K562 (cell line): ENCODE results near the gene ENO2. TPM values are rescaled to one million over a fixed set of nuclear protein-coding genes. Genes with fewer than 3 reads are reported as not detected.

ENCODE experiments used
- ATAC-seq: fragments of 200-7000 bp; cut with Tn5 transposase; 3 replicates; pipeline ENCODE4 v1.9.1; 2020; ENCODE audit warnings: moderate library complexity
- BruUV-seq: library from RNA; stranded (reverse); fragments of 400-500 nt; replicated peaks from 2 replicates; lab custom pipeline; 2021; lab: Mats Ljungman, UMichigan
- CTCF ChIA-PET: fragments of 300-600 bp; formaldehyde crosslinking; extraction: SDS; loops from one replicate; lab custom pipeline; 2021; ENCODE audit warnings: low intra/inter-chr PET ratio; lab: Yijun Ruan, JAX
- POLR2A ChIA-PET: fragments of 300-600, 350-650 bp; sonication (Branson Sonifier 250); formaldehyde crosslinking; extraction: SDS; loops from one replicate; lab custom pipeline; 2021; ENCODE audit warnings: antibody characterized with exemption, inconsistent platforms; lab: Yijun Ruan, JAX
- DNase-seq, 4 experiments: peaks; one replicate each; pipeline versions ENCODE4 v3.0.0 to v3.0.0-alpha.2; 2011 to 2018; ENCODE audit warnings: low spot score in 3 of 4, mixed read lengths in 3 of 4; ENCODE audit errors: extremely low read depth in 1 of 4
- FAIRE-seq: peaks from 2 replicates; lab custom pipeline; 2011; peaks lifted over from hg19 to GRCh38; lab: Jason Lieb, UNC
- H2AFZ ChIP-seq: 2 replicates; pipeline ENCODE4 v1.6.0; 2011; ENCODE audit warnings: low read depth, low read length, control low read depth, inconsistent platforms
- H3K27ac ChIP-seq: fragments of 200-600 bp; 3 replicates; pipeline ENCODE4 v1.8.0; 2011; ENCODE audit warnings: low read depth, mild to moderate bottlenecking, control low read depth, inconsistent platforms, low read length, moderate library complexity, mixed read lengths; ENCODE audit errors: extremely low read depth
- H3K27me3 ChIP-seq, 2 experiments: fragments of 300-600 bp in 1 of 2; 2 replicates in 1 of 2; 3 replicates in 1 of 2; pipeline versions ENCODE4 v1.6.0 to v1.8.0; 2011; ENCODE audit warnings: inconsistent platforms in 2 of 2, low read length in 2 of 2, mild to moderate bottlenecking in 1 of 2, mixed read lengths in 1 of 2, moderate library complexity in 1 of 2; ENCODE audit not compliant: control insufficient read depth in 2 of 2, insufficient read depth in 2 of 2
- H3K36me3 ChIP-seq: fragments of 300-600 bp; 3 replicates; pipeline ENCODE4 v1.8.0; 2011; ENCODE audit warnings: mild to moderate bottlenecking, low read length, inconsistent platforms; ENCODE audit not compliant: control insufficient read depth, insufficient read depth
- H3K4me1 ChIP-seq, 2 experiments: fragments of 200-600 bp in 1 of 2; replicated peaks in 1 of 2; 2 replicates in 1 of 2; 3 replicates in 1 of 2; pipeline versions ENCODE4 v1.5.1 to v1.8.0; 2011; ENCODE audit warnings: inconsistent platforms in 2 of 2, low read length in 2 of 2, mild to moderate bottlenecking in 1 of 2, mixed read lengths in 1 of 2, moderate library complexity in 1 of 2; ENCODE audit not compliant: control insufficient read depth in 2 of 2, insufficient read depth in 2 of 2
- H3K4me2 ChIP-seq: 2 replicates; pipeline ENCODE4 v1.6.1; 2011; ENCODE audit warnings: low read length, control low read depth, inconsistent platforms, mixed read lengths; ENCODE audit not compliant: insufficient read depth
- H3K4me3 ChIP-seq: fragments of 200-600 bp; sonication (generic), shearing (Covaris generic); 2 replicates; pipeline ENCODE4 v1.5.1; 2016; ENCODE audit warnings: control low read depth, inconsistent platforms
- H3K79me2 ChIP-seq: fragments of 200-600 bp; 3 replicates; pipeline ENCODE4 v1.8.0; 2011; ENCODE audit warnings: low read length, inconsistent platforms; ENCODE audit not compliant: control insufficient read depth, insufficient read depth
- H3K9ac ChIP-seq, 2 experiments: 2 replicates each; pipeline versions ENCODE4 v1.6.0 to v1.6.1; 2011; ENCODE audit warnings: low read depth in 2 of 2, low read length in 2 of 2, control low read depth in 1 of 2, inconsistent platforms in 1 of 2, mild to moderate bottlenecking in 1 of 2, mixed read lengths in 1 of 2; ENCODE audit not compliant: insufficient read depth in 1 of 2
- H3K9me1 ChIP-seq: one replicate; pipeline ENCODE4 v1.6.0; 2011; ENCODE audit warnings: inconsistent platforms, mild to moderate bottlenecking, low read length, moderate library complexity; ENCODE audit not compliant: control insufficient read depth, insufficient read depth
- H3K9me3 ChIP-seq: replicated peaks from 2 replicates; pipeline ENCODE4 v1.5.1; 2011; ENCODE audit warnings: low read depth, low read length, inconsistent platforms; ENCODE audit not compliant: control insufficient read depth, insufficient read depth
- H4K20me1 ChIP-seq: replicated peaks from 2 replicates; pipeline ENCODE4 v1.6.1; 2011; ENCODE audit warnings: low read length, inconsistent platforms, mixed read lengths; ENCODE audit not compliant: control insufficient read depth, insufficient read depth
- CAMTA2 ChIP-seq: fragments of 250-450 bp; sonication (Bioruptor Pico); conservative IDR thresholded peaks from 2 replicates; pipeline ENCODE4 v1.5.1; 2022
- MLLT1 ChIP-seq, 2 experiments: fragments of 450-650 bp; IDR thresholded peaks; 2 replicates each; pipeline ENCODE4 v1.6.1; 2016
- POLR2G ChIP-seq: fragments of 200-400 bp; formaldehyde crosslinking; IDR thresholded peaks from 2 replicates; pipeline ENCODE4 v1.6.1; 2017; ENCODE audit warnings: low read depth, mild to moderate bottlenecking, antibody characterized with exemption, low read length, moderate library complexity
- RFX1 ChIP-seq: fragments of 450-650 bp; IDR thresholded peaks from 2 replicates; pipeline ENCODE4 v1.6.1; 2016; ENCODE audit warnings: mild to moderate bottlenecking, moderate library complexity
- WGBS: fragments of 100-300 bp; shearing (Covaris generic); methylation state at CpG from one replicate; pipeline ENCODE4 v1.1.6; 2016; ENCODE audit warnings: low coverage, mixed read lengths; ENCODE audit not compliant: insufficient coverage; ENCODE audit errors: missing lambda C conversion rate; 5-methylcytosine and 5-hydroxymethylcytosine counted together
- in situ Hi-C: fragments of 300-500 bp; cut with MboI; formaldehyde crosslinking; loops from 4 replicates; pipeline ENCODE4 v1.15.0; 2018; ENCODE audit warnings: inconsistent platforms, mixed read lengths
- intact Hi-C: fragments of 100-400 bp; cut with micrococcal nuclease; formaldehyde crosslinking; loops from 2 replicates; pipeline ENCODE4 v1.14.2; 2022
- polyA plus RNA-seq, 8 experiments: library from polyadenylated mRNA; depleted of rRNA in 4 of 8; stranded (reverse) in 5 of 8; unstranded in 3 of 8; fragments of >200 nt; fragmentation: Nextera tagmentation in 2 of 8; fragmentation: Illumina TruSeq in 1 of 8; extraction: Ambion mirVana in 2 of 8; extraction: Trizol in 1 of 8; gene quantifications; 2 replicates each; pipeline versions ENCODE4 v1.2.1 to v1.2.3, GENCODE V29; 2011 to 2014; ENCODE audit warnings: inconsistent platforms in 1 of 8, missing spikeins in 1 of 8
- total RNA-seq, 7 experiments: library from RNA; depleted of rRNA in 6 of 7; stranded (reverse); fragments of >200 nt in 6 of 7; fragmentation: Illumina TruSeq in 2 of 7; extraction: Trizol in 2 of 7; gene quantifications; 2 replicates each; pipeline versions ENCODE4 v1.2.1 to v1.2.3, GENCODE V29; 2011 to 2021; ENCODE audit warnings: low replicate concordance in 1 of 7
- TF ChIP-seq, protein P1 (sequence below): fragments of 450-650 bp; formaldehyde crosslinking; IDR thresholded peaks from 2 replicates; pipeline ENCODE4 v1.4.0; 2022; ENCODE audit warnings: mild to moderate bottlenecking, moderate library complexity
- TF ChIP-seq, protein P2 (sequence below): fragments of 200-600 bp; sonication (generic); IDR thresholded peaks from one replicate; pipeline ENCODE4 v1.6.1; 2012; ENCODE audit warnings: mild to moderate bottlenecking, low read depth, low read length, inconsistent platforms

Gene ENO2
- total and polyA plus RNA-seq, 9 of the 15 experiments (the other 6 are each of a cell fraction or from before 2014, with no cell fraction given): 10.9 to 43.3 (median 21.0) TPM

GRCh38 chr12:6963016-6963731 lies 48.8 kb downstream of the ENO2 start:
- in situ Hi-C loops: no loop called here
- Histone ChIP-seq H3K79me2 (peaks cover 23% of the 10 kb centered on the region), H3K4me3 (no peak overlapping the region), H3K36me3 (peaks cover 37% of the 10 kb centered on the region; the same call in 2 of the 3 replicates), H3K27ac (peak overlapping the region; percentile 96), H3K27me3 (no peaks in the 10 kb centered on the region), H3K4me1 (peaks cover 50 to 76% of the 10 kb centered on the region in 2 experiments), H2AFZ (no peak overlapping the region), H3K4me2 (no peak overlapping the region; the same call in 1 of the 2 replicates), H3K9me1 (no peaks in the 10 kb centered on the region), H3K9ac (peak overlapping the region; percentile 92 to 96; a peak in 3 of 4 replicates), H4K20me1 (no peaks in the 10 kb centered on the region), H3K9me3 (no peaks in the 10 kb centered on the region)
- ChIA-PET POLR2A (interaction anchor here (0.9 to 8.0 kb wide), 8 partner anchors 13 to 145 kb away, joined by 3 to 98 read pairs (median 6); partner anchors contain the start of genes C12orf57, RNU7-1 and SPSB2), CTCF (interaction anchor here (1.6 kb wide), 1 partner anchor 56 kb away, joined by 3 read pairs; the partner anchor contains the start of gene LPCAT3)
- FAIRE-seq (no peak), ATAC-seq (no peak), DNase-seq (no peak)
- WGBS: no CpG with 5 or more reads among the region's 32 CpGs
- BruUV-seq: no TSS peak
- intact Hi-C loops: loop anchor here (10.0 kb wide), 1 partner anchor 222 kb away; the partner anchor contains the start of gene PEX5
- TF ChIP-seq POLR2G: 0 out of 2 replicates have a peak, but pooled peaks have one; percentile 23
- TF ChIP-seq, protein P1, sequence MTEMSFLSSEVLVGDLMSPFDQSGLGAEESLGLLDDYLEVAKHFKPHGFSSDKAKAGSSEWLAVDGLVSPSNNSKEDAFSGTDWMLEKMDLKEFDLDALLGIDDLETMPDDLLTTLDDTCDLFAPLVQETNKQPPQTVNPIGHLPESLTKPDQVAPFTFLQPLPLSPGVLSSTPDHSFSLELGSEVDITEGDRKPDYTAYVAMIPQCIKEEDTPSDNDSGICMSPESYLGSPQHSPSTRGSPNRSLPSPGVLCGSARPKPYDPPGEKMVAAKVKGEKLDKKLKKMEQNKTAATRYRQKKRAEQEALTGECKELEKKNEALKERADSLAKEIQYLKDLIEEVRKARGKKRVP (CRISPR knock-in tag): no peak
- TF ChIP-seq CAMTA2 (CRISPR knock-in tag): no peak
- no peak for TF ChIP-seq RFX1
- TF ChIP-seq, protein P2, sequence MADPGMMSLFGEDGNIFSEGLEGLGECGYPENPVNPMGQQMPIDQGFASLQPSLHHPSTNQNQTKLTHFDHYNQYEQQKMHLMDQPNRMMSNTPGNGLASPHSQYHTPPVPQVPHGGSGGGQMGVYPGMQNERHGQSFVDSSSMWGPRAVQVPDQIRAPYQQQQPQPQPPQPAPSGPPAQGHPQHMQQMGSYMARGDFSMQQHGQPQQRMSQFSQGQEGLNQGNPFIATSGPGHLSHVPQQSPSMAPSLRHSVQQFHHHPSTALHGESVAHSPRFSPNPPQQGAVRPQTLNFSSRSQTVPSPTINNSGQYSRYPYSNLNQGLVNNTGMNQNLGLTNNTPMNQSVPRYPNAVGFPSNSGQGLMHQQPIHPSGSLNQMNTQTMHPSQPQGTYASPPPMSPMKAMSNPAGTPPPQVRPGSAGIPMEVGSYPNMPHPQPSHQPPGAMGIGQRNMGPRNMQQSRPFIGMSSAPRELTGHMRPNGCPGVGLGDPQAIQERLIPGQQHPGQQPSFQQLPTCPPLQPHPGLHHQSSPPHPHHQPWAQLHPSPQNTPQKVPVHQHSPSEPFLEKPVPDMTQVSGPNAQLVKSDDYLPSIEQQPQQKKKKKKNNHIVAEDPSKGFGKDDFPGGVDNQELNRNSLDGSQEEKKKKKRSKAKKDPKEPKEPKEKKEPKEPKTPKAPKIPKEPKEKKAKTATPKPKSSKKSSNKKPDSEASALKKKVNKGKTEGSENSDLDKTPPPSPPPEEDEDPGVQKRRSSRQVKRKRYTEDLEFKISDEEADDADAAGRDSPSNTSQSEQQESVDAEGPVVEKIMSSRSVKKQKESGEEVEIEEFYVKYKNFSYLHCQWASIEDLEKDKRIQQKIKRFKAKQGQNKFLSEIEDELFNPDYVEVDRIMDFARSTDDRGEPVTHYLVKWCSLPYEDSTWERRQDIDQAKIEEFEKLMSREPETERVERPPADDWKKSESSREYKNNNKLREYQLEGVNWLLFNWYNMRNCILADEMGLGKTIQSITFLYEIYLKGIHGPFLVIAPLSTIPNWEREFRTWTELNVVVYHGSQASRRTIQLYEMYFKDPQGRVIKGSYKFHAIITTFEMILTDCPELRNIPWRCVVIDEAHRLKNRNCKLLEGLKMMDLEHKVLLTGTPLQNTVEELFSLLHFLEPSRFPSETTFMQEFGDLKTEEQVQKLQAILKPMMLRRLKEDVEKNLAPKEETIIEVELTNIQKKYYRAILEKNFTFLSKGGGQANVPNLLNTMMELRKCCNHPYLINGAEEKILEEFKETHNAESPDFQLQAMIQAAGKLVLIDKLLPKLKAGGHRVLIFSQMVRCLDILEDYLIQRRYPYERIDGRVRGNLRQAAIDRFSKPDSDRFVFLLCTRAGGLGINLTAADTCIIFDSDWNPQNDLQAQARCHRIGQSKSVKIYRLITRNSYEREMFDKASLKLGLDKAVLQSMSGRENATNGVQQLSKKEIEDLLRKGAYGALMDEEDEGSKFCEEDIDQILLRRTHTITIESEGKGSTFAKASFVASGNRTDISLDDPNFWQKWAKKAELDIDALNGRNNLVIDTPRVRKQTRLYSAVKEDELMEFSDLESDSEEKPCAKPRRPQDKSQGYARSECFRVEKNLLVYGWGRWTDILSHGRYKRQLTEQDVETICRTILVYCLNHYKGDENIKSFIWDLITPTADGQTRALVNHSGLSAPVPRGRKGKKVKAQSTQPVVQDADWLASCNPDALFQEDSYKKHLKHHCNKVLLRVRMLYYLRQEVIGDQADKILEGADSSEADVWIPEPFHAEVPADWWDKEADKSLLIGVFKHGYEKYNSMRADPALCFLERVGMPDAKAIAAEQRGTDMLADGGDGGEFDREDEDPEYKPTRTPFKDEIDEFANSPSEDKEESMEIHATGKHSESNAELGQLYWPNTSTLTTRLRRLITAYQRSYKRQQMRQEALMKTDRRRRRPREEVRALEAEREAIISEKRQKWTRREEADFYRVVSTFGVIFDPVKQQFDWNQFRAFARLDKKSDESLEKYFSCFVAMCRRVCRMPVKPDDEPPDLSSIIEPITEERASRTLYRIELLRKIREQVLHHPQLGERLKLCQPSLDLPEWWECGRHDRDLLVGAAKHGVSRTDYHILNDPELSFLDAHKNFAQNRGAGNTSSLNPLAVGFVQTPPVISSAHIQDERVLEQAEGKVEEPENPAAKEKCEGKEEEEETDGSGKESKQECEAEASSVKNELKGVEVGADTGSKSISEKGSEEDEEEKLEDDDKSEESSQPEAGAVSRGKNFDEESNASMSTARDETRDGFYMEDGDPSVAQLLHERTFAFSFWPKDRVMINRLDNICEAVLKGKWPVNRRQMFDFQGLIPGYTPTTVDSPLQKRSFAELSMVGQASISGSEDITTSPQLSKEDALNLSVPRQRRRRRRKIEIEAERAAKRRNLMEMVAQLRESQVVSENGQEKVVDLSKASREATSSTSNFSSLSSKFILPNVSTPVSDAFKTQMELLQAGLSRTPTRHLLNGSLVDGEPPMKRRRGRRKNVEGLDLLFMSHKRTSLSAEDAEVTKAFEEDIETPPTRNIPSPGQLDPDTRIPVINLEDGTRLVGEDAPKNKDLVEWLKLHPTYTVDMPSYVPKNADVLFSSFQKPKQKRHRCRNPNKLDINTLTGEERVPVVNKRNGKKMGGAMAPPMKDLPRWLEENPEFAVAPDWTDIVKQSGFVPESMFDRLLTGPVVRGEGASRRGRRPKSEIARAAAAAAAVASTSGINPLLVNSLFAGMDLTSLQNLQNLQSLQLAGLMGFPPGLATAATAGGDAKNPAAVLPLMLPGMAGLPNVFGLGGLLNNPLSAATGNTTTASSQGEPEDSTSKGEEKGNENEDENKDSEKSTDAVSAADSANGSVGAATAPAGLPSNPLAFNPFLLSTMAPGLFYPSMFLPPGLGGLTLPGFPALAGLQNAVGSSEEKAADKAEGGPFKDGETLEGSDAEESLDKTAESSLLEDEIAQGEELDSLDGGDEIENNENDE: no peak
- TF ChIP-seq MLLT1 (IDR thresholded peaks at IDR 0.05): peak in 1 of 2 experiments; percentile 82; a peak in 2 of 4 replicates
